GM23248 (cell line): Measurements from ENCODE around the gene HERC4.

ENCODE experiments used
- EZH2 ChIP-seq: fragments of 200-600 bp; sonication (generic); IDR thresholded peaks from 2 replicates; pipeline ENCODE4 v1.6.1; 2018; ENCODE audit warnings: antibody characterized with exemption, mild to moderate bottlenecking; ENCODE audit not compliant: insufficient read depth, poor library complexity, severe bottlenecking
- EZH2phosphoT487 ChIP-seq: fragments of 200-600 bp; sonication (generic); IDR thresholded peaks from 2 replicates; pipeline ENCODE4 v1.6.1; 2018; ENCODE audit warnings: antibody characterized with exemption, moderate library complexity, mild to moderate bottlenecking, low read depth; ENCODE audit not compliant: insufficient read depth

GRCh38 chr10:68111584-68111983, 36.5 kb upstream of the HERC4 start:
- TF ChIP-seq EZH2phosphoT487: no peak
- TF ChIP-seq EZH2: no peak
